Measurements from ENCODE around the gene DNAJC17. TPM values are rescaled to one million over a fixed set of nuclear protein-coding genes. Genes with fewer than 3 reads are reported as not detected.

Gene DNAJC17
- total RNA-seq, 1 experiment from 2014 or later, result 50.4 TPM

DNA sequence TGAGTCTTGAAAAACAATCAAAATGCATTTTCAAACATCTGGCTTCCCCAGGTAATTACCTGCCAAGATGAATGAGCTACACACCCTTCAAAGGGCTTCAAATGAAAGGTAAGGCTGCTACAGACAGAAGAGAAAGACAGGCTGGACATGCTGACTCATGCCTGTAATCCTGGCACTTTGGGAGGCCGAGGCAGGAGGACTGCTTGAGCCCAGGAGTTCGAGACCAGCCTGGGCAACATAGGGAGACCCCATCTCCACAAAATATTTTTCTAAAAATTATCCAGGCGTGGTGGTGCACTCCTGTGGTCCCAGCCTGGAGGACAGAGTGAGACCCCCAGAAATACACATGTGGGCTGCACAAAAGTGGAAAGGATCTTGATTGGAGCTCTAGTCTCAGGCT, 14.9 kb downstream of the DNAJC17 start:
- DNase-seq (ENCODE audit: low spot score), result no peak

DNA sequence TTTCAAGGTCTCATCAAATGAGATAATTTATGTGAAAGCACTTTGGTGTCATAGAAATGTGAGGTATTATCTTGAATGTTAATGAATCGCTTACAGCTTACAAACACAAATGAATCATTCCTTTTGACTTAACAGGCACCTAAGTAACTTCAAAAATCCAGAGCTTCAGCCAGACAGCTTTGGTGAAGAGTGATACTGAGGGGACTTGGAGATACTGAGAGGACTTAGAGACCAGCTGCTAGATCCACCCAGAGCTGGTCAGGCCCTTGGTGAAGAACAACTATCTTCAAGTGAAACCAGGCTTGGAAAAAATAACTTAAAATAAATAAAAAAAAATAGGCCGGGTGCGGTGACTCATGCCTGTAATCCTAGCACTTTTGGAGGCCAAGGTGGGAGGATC, 16.6 kb downstream of the DNAJC17 start:
- no peak for DNase-seq (ENCODE audit: low spot score)

DNA sequence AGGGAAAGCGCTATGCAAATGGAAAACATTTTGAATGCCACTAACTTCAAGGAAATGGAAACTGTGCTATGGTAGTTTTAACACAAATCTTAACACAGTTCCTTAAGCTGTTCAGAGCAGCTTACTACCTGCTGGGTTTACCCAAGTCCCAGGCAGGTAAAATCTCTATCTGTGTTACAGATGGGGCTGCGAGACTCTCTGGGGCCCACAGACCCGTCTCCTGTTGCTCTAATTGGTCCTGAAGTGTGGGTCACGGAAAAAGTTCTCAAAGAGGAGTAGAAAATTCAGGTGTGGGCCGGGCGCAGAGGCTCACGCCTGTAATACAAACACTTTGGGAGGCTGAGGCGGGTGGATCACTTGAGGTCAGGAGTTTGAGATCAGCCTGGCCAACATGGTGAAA, 17.3 kb downstream of the DNAJC17 start:
- no peak for DNase-seq (ENCODE audit: low spot score)

DNA sequence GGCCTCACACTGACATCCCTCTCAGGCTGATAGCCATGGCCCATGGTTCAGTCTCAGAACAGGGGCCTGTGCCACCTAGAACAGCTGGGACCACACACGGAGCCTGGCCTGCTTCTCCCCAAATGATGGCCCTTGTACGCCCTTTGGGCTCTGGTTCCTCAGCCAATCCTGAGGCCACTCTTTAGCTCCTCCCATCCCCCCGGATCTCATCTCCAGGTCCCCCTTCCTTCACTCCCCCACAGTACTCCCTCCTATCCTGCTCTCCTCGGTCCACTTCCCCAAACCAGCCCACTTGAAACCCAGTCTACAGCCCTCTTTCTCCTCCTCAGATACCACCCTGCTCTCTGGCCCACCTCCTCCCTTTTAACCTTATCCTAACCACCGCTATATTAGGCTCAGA, 18.2 kb downstream of the DNAJC17 start:
- DNase-seq (ENCODE audit: low spot score), result no peak

DNA sequence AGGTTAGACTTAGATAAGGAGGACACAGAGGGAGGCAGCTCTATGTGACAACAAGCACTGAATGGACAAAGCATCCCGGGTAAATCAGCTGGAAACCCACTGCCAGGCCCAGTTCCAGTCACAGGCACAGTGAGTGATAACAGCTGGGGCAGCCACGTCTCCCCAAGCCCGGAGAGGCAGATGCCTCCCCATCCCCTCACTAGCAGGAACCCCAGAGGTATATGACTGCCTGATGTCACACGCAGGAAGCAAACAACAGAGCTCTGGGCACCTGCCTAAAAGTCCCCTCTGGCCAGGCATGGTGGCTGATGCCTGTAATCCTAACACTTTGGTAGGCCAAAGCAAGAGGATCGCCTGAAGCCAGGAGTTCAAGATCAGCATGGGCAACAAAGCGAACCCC, 19.3 kb downstream of the DNAJC17 start:
- no peak for DNase-seq (ENCODE audit: low spot score)

DNA sequence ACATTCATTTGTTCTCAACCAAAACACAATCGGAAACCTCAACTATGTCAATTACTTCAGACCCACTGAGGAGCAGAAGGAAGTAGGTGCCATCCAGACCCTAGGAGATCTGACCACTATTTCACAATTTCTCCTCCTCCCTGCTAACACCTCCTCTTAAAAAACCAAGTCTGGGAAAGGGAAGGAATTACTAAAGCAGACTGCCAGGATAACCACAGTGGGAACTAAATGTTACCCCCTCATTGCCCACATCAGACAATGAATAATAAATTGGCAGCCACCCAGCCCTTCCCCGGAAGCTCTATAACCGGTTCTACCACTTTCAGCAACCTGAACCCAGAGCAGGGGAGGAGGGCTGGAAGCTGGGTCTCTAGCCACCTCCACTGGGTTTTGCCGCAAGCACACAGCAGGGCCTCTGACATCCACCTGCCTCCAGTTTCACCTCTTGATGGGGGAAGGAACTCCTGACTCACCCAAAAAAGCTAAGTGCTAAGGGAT, 19.9 kb downstream of the DNAJC17 start:
- peak; percentile 69 for DNase-seq (ENCODE audit: low spot score)

DNA sequence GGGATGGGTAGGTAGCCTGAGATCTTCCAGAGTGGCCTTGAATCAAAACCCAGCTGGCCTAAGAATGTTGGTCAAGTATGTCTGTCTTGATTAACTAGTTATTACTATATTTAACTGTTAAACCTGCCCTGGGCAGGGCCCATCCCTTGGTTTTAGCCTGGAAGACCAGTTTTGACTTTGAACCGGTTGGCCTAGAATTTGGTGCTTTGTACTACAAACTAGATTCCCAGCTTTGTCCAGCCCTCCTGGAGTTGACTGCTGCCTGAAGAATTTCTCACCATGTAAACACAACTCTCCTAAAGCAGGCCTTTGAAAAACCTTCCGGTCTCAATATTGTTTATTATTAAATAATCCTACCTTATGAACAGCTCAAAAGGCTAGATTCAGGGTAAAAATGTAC, 21.5 kb downstream of the DNAJC17 start:
- no peak for DNase-seq (ENCODE audit: low spot score)

DNA sequence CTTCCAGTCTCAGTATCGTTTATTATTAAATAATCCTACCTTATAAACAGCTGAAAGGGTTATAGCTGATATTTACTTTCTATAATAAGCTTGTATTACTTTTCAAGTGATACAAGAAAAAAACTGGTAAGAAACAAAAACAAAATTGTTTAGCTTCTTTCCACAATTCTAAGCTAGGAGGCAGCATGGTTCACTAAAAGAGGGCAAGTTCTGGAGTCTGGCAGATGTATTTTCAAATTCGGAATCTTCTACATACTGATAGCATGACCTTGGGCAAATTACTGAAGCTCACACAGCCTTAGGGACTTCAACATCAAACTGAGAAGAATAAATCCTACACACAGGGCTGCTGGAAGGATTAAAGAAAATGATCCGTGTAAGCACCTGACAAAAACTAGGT, 22.1 kb downstream of the DNAJC17 start:
- DNase-seq (ENCODE audit: low spot score), result no peak

DNA sequence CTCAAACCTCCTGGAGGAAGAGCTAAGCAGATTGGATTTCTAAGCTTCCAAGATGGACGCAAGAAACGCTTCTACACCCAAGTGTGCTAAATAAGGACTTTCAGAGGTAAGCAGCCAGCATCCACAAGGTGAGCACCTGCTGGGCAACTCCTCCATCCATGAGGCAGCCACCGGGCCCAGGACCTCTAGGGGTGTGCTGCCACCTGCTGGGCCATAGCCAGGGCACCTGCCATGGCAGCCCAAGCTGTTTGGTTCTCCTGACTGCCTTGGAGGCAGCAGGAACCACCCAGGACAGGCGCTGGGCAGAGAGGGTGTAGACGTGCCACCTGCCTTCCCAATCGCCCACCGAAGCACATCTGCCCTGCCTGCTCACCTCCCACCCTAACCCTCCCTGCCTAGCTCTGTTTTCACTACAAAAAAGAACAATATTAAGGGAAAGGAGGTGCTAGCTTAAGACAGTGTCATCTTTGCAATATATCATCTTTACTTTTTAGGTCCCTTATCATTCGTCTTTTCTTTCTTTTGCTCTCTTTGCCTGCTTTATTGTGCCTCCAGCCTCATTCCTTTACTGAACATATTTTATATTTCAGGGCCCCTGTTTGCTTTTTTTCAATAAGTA, 24.6 kb downstream of the DNAJC17 start:
- peak; percentile 46 for DNase-seq (ENCODE audit: low spot score)

DNA sequence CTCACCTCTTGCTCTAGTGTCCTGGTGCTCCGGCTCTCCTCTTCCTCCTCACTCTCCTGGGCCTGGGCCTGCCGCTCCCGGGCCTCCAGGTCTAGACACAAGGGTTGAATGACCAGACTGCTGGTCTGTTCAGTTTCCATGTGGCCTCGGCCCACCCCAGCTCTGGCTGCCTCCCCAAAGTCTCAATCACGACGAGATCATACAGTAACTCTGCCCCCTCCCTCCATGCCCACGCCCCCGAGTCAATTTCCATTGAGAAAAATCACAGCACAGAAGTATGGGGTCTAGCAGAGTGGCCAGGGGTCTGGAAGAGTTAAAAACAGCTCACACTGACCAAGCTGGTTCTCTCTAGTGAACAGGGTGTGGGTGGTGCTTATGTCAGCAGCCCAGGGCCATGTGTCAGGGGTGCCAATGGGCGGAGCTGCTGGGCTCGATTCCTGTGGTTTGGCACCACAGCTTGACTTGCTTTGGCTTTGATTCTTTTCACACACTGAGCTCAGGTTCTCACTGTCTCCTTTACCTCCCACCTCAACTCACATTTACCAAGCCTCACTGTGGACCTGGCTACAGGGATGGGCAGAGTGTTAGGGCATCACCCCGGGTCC, 30.6 kb downstream of the DNAJC17 start:
- DNase-seq (ENCODE audit: low spot score), result peak; percentile 78

DNA sequence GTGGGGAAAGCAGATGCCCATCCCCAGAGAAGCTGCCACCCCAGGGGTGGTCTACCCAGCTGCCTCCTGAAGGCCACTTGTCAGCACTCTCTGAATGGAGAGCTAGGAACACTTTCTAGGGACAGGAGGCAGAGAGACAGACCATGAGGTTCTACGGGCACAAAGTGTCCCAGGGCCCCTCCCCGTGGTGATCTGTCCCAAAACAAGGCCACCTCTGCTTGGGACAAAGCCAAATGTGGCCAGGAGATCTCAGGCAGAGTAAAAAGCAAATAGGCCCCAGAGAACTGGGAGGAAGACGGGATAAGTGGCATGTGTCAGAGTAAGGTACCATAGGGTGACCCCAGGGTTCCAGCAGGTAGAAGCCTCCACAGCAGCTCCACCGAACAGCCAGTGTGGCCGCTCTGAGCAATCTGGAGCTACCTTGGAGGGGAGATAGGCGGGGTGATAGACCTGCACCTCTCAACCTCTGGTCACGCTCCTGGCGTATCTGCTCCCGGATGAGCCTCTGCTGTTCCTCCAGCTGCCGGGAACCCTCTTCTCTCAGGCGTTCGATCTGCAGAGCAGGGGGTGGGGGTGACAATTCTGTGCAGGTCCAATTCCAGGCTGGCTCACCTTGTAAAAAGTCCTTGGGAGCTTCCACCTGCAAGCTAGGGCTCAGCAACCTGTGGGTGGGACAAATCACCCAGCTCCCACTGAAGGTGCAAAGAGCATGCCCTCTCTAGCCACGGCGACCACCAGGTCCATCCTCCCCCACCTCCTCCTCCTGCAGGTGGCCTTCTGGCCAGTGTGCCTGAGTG, 31.3 kb downstream of the DNAJC17 start:
- DNase-seq (ENCODE audit: low spot score), result no peak

DNA sequence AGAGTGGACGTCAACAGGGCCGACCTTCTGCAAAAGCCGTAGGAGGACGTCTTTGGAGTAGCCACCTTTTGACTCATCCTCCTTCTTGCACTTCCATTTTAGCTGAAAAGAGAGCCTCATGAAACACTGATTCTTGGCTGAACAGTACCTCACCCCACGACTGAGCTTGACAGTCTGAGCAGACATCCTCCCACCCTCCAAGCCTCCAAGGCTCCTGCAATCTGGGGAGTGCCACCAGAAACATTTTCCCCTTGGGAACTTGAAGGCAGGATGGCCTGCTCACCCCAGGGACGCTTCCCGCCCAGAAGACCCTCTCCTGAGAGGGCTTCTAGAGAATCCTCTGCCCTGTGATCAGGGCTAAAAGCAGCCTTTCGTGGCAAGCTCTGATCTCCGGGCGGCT, 32.3 kb downstream of the DNAJC17 start:
- no peak for DNase-seq (ENCODE audit: low spot score)

DNA sequence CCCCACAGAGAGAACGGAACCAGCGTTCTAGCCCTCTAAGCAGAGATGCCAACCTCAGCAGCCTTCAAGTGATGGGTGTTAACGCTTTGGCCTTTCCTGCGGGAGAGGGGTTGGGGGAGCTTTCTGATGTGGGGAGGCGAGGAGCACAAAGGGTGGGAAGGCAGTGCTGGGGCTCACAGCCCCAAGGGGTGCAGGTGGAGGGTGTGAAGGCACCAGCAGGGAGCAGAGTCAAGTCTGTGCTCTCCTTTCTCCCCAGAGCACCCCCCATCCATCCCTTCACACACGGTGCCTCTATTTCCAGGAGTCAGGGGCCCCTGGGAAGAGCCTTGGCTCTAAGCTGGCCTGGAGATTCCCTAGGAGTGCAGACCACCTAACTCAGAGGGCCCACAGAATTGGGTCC, 33.4 kb downstream of the DNAJC17 start:
- no peak for DNase-seq (ENCODE audit: low spot score)

DNA sequence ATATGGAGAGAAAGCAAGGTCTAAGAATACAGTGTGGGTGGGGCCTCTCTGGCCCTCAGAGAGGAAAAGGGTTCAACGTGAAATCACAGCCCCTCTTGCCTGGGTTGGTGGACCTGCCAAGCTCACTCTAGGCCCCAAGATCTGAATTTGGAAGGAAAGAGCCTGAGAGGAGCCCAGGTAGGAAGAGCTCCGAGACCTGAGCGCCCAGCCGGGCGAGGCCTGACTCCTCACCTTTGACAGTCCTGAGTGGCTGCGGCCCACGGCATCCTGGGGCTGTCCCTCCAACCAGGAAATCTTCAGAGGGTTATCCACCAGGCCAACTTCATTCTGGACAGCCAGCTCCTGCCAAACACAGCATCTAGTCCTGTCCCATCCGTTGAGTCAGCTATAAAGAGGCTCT, 33.8 kb downstream of the DNAJC17 start:
- no peak for DNase-seq (ENCODE audit: low spot score)

DNA sequence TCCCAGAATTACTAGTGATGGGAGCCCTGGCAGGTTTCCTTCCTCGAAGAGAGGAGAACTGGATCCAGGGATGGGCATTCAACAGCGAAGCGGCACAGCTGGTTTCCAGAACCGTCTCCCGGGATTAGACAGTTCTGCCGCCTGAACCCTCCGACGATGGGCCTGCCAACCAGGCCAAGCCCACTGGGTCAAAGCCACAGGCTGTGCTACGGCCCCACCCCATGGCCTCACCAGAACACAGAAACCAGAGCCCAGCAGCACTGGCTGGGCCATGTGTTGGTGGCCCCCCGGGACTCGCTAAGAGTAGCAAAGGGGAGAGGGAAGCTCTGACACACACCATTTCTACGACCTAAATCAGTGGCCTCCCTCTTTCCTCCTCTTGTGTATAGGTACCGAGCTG, 35.3 kb downstream of the DNAJC17 start:
- DNase-seq (ENCODE audit: low spot score), result no peak

DNA sequence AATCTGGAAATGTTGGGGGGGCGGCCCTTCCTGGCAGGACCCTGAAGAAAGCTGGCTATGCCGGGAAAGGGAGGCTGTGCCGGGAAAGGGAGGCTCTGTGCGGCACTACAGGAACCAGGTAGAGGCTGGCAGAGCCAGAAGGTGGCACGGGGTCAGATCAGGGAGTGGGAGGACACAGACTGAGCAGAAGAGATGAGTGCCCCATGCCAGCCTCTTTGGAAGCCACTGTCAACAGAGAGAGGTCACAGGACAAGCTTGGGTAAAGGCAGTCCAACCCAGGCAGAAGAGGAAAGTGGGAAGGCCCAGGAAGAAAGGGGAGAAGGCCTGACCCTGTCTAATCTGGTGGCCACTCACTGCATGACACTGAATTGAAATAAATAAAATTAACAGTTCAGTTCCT, 36.0 kb downstream of the DNAJC17 start:
- no peak for DNase-seq (ENCODE audit: low spot score)

DNA sequence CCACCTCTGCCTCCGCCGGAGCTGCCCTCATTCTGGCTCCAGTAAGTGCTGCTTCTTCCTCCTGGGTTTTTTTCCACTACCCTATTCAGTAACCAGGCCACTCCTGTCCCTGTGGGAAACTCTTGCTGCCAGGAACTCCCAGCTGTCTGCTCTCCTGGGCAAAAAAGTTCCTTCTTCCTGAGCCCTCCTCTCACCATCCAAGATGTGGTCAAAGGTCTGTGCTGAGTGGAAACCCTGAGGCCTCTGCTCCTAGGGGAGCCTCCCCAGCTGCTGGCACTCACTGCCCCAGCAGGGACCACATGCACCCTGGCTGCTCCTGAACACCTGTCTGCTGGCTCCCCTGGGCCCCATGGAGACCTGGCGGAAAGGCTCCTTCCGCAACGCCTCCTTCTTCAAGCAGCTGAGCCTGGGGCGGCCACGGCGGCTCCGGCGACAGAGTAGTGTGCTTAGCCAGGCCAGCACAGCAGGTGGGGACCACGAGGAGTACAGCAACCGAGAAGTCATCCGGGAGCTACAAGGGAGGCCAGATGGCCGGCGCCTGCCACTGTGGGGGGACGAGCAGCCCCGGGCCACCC, 37.0 kb downstream of the DNAJC17 start:
- DNase-seq (ENCODE audit: low spot score), result no peak

DNA sequence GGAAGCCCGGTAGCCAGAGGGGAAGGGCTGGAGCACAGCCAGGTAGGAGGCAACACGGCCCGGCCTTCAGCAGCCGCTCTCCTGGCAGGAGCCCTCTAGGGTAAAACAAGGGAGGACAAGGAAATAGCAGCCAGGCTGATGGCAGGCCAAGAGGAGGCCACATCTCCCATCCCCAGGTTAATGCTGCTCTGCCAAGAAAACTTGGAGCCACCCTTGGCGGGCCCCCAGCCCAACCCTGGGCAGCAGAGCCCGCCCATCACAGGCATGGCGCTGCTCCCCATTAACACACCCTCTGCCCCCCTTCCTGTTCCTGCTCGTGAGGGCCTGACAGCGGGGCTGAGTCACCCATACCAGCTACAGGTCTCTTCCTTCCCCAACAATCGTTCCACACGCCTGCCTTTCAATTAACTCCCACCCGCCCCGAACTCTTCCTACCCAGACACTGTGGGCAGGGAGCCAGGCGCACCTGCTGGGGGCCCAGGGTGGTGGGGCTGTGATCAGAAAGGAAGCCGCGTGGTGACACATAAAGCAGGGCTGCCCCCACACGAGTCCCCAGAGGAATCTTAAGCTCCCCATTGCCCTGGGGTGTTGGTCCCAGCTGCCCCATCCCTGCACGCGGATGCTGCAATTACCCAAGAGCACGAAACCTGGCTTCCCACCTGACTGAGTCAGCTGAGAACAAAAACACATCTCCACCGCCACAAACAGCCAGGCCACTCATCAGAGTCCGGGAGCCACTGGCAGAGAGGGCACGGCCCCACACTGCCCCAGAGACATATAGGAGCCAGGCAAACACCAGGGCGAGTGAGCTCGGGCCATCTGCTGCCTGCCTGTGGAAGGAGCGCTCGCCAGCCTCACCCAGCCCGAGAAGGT, 37.8 kb downstream of the DNAJC17 start, which contains the start of gene C15orf62:
Gene C15orf62, plus strand, starts transcription at position 707 of the 873 bp plus-strand sequence. CDS start 516 bp downstream, outside the sequence.
- DNase-seq (ENCODE audit: low spot score), result peak; percentile 80

DNA sequence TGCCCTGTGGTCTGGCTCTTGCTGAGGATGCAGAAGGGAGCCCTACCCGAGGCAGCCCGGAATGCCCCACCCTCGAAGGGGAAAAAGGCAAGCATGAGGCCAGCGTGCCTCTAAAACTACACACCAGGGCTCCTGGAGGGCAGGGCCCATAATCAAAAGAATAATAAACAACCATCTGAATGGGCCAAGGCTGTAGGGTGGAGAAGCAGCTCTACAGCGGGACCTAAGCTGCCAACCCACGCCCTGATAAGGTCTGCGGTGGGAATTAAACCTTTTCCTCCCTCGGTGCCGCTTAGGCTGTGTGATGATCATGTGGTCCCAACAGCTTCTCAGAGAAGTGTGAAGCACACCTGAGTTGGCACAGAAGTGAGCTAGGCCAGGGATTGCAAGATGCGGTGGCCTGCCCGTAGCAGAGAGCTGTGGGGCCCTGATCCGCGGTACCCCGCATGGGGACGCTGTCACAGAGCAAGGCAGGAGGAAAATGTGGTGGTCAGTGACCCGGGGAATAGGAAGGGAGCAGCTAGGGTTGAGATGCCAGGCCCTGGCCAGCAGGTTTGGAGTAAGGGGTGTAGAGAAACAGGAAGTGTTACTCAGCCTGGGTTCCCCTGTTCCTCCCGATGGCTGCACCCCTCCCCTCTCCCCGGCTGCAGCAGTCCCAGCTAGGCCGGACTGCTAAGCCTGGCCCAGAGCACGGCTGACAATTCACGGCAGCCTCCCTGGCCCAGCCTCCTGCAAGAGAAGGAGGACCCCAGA, 38.6 kb downstream of the DNAJC17 start:
- DNase-seq (ENCODE audit: low spot score), result peak; percentile 68

DNA sequence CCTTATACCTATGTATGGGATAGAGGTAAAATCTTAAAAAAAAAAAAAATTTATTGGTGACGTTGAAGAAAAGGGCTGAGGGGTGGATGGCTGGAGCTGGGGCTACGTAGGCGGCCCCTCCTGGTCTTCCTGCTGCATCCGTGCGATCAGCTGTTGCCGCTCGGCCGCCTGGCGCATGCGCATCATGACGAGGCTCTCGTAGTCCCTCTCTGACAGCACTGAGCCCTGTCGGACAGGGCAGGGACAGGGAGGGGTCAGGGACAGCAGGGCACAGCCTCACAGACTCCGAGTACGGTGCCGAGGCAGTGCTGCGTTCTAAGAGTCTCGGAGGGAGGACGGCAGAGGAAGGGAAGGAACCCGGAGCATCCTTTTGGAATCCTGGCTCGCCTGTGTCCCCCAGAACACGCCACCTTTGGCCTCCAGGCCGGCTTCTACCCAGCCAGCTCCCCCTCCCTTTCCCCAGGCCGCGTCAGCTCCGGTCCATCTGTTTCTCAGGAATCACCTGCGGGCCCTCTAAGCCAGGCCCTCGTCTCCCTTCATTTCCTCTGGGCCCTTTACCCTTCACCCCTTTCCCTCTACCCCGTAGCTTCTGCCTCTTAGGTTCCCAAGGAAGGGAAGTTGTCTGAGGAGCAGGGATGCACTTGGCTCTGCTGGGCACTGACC, 39.3 kb downstream of the DNAJC17 start:
- no peak for DNase-seq (ENCODE audit: low spot score)

All from H4 (cell line).